H4 (cell line): ENCODE measurements around the gene PARP16. TPM values are rescaled to one million over a fixed set of nuclear protein-coding genes. Genes with fewer than 3 reads are reported as not detected.

Experiments
- DNase-seq: peaks from one replicate; pipeline ENCODE4 v3.0.0-alpha.2; 2015; ENCODE audit warnings: low spot score
- total RNA-seq: library from RNA; depleted of rRNA; stranded (reverse); fragments of >200 nt; shearing (Covaris generic); gene quantifications from 2 replicates; pipeline ENCODE4 v1.2.3, GENCODE V29; 2014

The PARP16 gene
- total RNA-seq, 1 experiment from 2014 or later: 7.7 TPM

GRCh38 chr15:65312400-65312916 is 25.8 kb upstream of the PARP16 start:
- no peak for DNase-seq

GRCh38 chr15:65311760-65312159 is 25.1 kb upstream of the PARP16 start:
- no peak for DNase-seq

GRCh38 chr15:65310431-65311137 is 23.9 kb upstream of the PARP16 start:
- DNase-seq: no peak

- peak; percentile 30 for DNase-seq
These were observed 23.3 kb upstream of the PARP16 start for GRCh38 chr15:65309882-65310418.

GRCh38 chr15:65307978-65308377 is 21.3 kb upstream of the PARP16 start:
- no peak for DNase-seq

- DNase-seq: no peak
These were observed 19.9 kb upstream of the PARP16 start for GRCh38 chr15:65306551-65306950.

- DNase-seq: no peak
These were observed 19.1 kb upstream of the PARP16 start for GRCh38 chr15:65305776-65306175.

GRCh38 chr15:65305150-65305758 is 18.6 kb upstream of the PARP16 start:
- DNase-seq: no peak

GRCh38 chr15:65304381-65305149 is 17.9 kb upstream of the PARP16 start, which contains the start of gene RNU5B-1:
TSS of gene RNU5B-1 (plus strand) at chr15:65304677.
- DNase-seq: peak; percentile 97

GRCh38 chr15:65303687-65304380 is 17.2 kb upstream of the PARP16 start:
- peak; percentile 36 for DNase-seq

GRCh38 chr15:65302061-65302460 is 15.4 kb upstream of the PARP16 start:
- DNase-seq: no peak

GRCh38 chr15:65300924-65301441 is 14.3 kb upstream of the PARP16 start:
- DNase-seq: no peak

GRCh38 chr15:65298731-65299130 is 12.0 kb upstream of the PARP16 start:
- no peak for DNase-seq

GRCh38 chr15:65292938-65293518 is 6.3 kb upstream of the PARP16 start:
- DNase-seq: no peak

GRCh38 chr15:65290228-65290627 is 3.5 kb upstream of the PARP16 start:
- no peak for DNase-seq

- no peak for DNase-seq
These were observed 2.7 kb upstream of the PARP16 start for GRCh38 chr15:65289261-65289854.

- DNase-seq: no peak
These were observed 805 bp upstream of the PARP16 start for GRCh38 chr15:65287520-65287855.

- DNase-seq: no peak
These were observed 497 bp downstream of the PARP16 start for GRCh38 chr15:65286069-65286703.

GRCh38 chr15:65285291-65286068 is 1.2 kb downstream of the PARP16 start:
- no peak for DNase-seq
